DOHH2 (cell line): Measurements from ENCODE around the gene SELENOP.
"Not testable (repeated sequence)": the region's sequence is repeated elsewhere in the genome, so short reads cannot be mapped to it uniquely, and the experiment has no call there.

Experiments
- H3F3A ChIP-seq: fragments of 200-600 bp; sonication (generic), shearing (Covaris generic); 2 replicates; pipeline ENCODE4 v1.6.0; 2016; ENCODE audit warnings: antibody characterized with exemption, mild to moderate bottlenecking; ENCODE audit not compliant: control insufficient read depth, insufficient read depth
- H3K27ac ChIP-seq: fragments of 200-600 bp; sonication (generic); 2 replicates; pipeline ENCODE4 v1.5.1; 2014; ENCODE audit warnings: low read depth, mild to moderate bottlenecking, low read length, moderate library complexity
- H3K27me3 ChIP-seq: fragments of 200-600 bp; sonication (generic); 2 replicates; pipeline ENCODE4 v1.6.1; 2014; ENCODE audit warnings: mild to moderate bottlenecking, low read length, mixed read lengths; ENCODE audit not compliant: control insufficient read depth
- H3K36me3 ChIP-seq: fragments of 200-600 bp; sonication (generic); 2 replicates; pipeline ENCODE4 v1.6.1; 2014; ENCODE audit warnings: mild to moderate bottlenecking, low read length, moderate library complexity, mixed read lengths; ENCODE audit not compliant: control insufficient read depth
- H3K4me1 ChIP-seq: fragments of 200-600 bp; sonication (generic); 2 replicates; pipeline ENCODE4 v1.6.1; 2014; ENCODE audit warnings: mild to moderate bottlenecking, low read length, mixed read lengths; ENCODE audit not compliant: control insufficient read depth
- H3K4me2 ChIP-seq: fragments of 200-600 bp; sonication (generic); 2 replicates; pipeline ENCODE4 v1.6.0; 2014; ENCODE audit warnings: mild to moderate bottlenecking, low read length, moderate library complexity
- H3K4me3 ChIP-seq: fragments of 200-600 bp; sonication (generic); 2 replicates; pipeline ENCODE4 v1.5.1; 2014; ENCODE audit warnings: mild to moderate bottlenecking, low read length, mixed read lengths
- H3K79me2 ChIP-seq: fragments of 200-600 bp; sonication (generic); 2 replicates; pipeline ENCODE4 v1.6.1; 2014; ENCODE audit warnings: mild to moderate bottlenecking, low read length, mixed read lengths; ENCODE audit not compliant: control insufficient read depth
- H3K9me2 ChIP-seq: fragments of 200-600 bp; sonication (generic); replicated peaks from 2 replicates; pipeline ENCODE4 v1.6.1; 2014; ENCODE audit warnings: mild to moderate bottlenecking, low read length, mixed read lengths; ENCODE audit not compliant: control insufficient read depth
- H3K9me3 ChIP-seq: fragments of 200-600 bp; sonication (generic); 2 replicates; pipeline ENCODE4 v1.6.1; 2014; ENCODE audit warnings: antibody characterized with exemption, low read length, mixed read lengths; ENCODE audit not compliant: control insufficient read depth, insufficient read depth
- H4K20me1 ChIP-seq: fragments of 200-600 bp; sonication (generic); 2 replicates; pipeline ENCODE4 v1.6.0; 2014; ENCODE audit warnings: low read depth, mild to moderate bottlenecking, antibody characterized with exemption, low read length, moderate library complexity; ENCODE audit not compliant: control insufficient read depth, insufficient read depth
- EZH2phosphoT487 ChIP-seq: fragments of 200-600 bp; sonication (generic); IDR thresholded peaks from 2 replicates; pipeline ENCODE4 v1.6.1; 2017; ENCODE audit warnings: borderline replicate concordance, mild to moderate bottlenecking, antibody characterized with exemption, low read length, moderate library complexity, mixed read lengths
- TF ChIP-seq, protein P1 (sequence below): fragments of 200-600 bp; sonication (generic); IDR thresholded peaks from one replicate; pipeline ENCODE4 v1.5.1; 2014; ENCODE audit warnings: antibody characterized with exemption, mild to moderate bottlenecking, low read depth, low read length; ENCODE audit not compliant: poor library complexity, severe bottlenecking

Gene SELENOP

DNA sequence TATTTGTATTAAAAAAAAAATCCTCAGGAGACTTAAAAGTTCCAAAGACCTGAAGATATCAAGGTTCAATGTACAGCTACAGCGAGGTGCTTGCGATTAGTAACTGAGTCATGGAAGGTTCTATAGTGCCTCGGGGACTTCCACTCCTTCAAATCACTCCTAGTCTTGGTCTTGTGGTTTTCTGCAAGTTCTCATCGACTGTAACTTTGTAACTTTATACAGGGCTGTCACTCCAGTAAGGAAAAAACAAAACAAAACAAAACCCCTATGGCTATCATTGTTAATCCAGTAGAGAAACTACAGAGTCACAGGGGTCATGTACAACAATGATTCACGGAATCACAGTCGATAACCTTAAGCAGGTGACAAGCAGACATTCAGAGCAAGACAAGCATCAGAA, 39.8 kb upstream of the SELENOP start:
- Histone ChIP-seq H3K27ac (no peak overlapping the region), H3K27me3 (no peaks in the 10 kb centered on the region), H3K36me3 (no peaks in the 10 kb centered on the region), H3K79me2 (no peaks in the 10 kb centered on the region), H3K4me3 (no peak overlapping the region), H3K4me2 (no peak overlapping the region), H3K9me3 (no peaks in the 10 kb centered on the region), H3K4me1 (no peaks in the 10 kb centered on the region), H3K9me2 (no peaks in the 10 kb centered on the region), H4K20me1 (no peaks in the 10 kb centered on the region), H3F3A (no peaks in the 10 kb centered on the region)
- TF ChIP-seq EZH2phosphoT487 = no peak
- TF ChIP-seq, protein P1, sequence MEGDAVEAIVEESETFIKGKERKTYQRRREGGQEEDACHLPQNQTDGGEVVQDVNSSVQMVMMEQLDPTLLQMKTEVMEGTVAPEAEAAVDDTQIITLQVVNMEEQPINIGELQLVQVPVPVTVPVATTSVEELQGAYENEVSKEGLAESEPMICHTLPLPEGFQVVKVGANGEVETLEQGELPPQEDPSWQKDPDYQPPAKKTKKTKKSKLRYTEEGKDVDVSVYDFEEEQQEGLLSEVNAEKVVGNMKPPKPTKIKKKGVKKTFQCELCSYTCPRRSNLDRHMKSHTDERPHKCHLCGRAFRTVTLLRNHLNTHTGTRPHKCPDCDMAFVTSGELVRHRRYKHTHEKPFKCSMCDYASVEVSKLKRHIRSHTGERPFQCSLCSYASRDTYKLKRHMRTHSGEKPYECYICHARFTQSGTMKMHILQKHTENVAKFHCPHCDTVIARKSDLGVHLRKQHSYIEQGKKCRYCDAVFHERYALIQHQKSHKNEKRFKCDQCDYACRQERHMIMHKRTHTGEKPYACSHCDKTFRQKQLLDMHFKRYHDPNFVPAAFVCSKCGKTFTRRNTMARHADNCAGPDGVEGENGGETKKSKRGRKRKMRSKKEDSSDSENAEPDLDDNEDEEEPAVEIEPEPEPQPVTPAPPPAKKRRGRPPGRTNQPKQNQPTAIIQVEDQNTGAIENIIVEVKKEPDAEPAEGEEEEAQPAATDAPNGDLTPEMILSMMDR = no peak

DNA sequence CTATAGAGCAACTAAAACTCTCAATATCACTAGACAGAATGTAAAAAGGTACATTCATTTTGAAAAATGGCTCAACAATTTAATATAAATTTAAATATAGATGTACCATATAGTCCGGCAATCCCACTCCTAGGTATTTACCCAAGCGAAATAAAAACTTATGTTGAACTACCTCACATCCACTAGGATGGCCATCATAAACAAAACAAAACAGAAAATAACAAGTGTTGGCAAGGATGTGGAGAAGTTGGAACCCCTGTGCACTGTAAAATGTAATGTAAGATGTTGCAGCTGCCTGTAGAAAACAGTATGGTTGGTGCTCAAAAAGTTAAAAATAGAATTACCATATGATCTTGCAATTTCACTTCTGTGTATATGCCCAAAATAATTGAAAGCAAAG, 36.9 kb upstream of the SELENOP start:
- no peak for TF ChIP-seq EZH2phosphoT487
- TF ChIP-seq, protein P1 = no peak
- Histone ChIP-seq H3K4me1 (no peaks in the 10 kb centered on the region), H3K9me3 (no peaks in the 10 kb centered on the region), H3K27ac (no peak overlapping the region), H3K36me3 (no peaks in the 10 kb centered on the region), H3K79me2 (no peaks in the 10 kb centered on the region), H3K4me2 (no peak overlapping the region), H3F3A (no peaks in the 10 kb centered on the region), H4K20me1 (no peaks in the 10 kb centered on the region), H3K4me3 (no peak overlapping the region), H3K27me3 (no peaks in the 10 kb centered on the region), H3K9me2 (no peaks in the 10 kb centered on the region)

DNA sequence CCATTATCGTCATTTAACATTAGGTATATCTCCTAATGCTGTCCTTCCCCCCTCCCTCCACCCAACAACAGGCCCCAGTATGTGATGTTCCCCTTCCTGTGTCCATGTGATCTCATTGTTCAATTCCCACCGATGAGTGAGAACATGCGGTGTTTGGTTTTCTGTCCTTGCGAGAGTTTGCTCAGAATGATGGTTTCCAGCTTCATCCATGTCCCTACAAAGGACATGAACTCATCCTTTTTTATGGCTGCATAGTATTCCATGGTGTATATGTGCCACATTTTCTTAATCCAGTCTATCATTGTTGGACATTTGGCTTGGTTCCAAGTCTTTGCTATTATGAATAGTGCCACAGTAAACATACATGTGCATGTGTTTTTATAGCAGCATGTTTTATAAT, 32.7 kb upstream of the SELENOP start:
- H3K27me3 ChIP-seq, H3K79me2 ChIP-seq, H3K36me3 ChIP-seq, H3F3A ChIP-seq, H3K27ac ChIP-seq, H3K4me3 ChIP-seq, H4K20me1 ChIP-seq, H3K4me1 ChIP-seq, H3K4me2 ChIP-seq, H3K9me3 ChIP-seq, H3K9me2 ChIP-seq: not testable (repeated sequence)

DNA sequence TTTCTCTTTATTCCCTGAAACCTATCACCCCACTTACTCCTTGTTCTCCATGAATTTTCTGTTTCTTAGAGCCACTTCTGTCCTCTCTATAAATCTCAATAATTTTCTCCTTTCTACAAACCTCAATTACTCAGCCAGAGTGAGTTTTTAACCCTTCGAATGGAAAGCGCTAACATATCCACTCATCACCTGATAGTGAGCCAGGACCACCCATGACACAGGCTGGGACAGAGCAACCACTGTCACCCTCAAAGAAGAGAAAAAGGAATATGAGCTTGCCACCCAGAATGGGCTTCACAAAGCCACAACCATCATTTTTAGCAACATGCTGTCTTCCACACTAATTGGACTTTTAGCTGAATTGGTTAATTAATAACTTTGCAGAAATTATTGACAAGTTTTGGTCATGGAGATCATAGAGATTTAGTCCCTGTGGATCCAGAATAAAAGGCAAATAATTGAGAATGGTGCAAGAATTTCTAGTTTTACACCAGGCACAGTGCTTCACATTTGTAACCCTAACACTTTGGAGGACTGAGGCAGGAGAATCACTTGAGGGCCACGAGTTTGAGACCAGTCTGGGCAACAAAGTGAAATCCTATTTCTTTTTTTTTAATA, 32.1 kb upstream of the SELENOP start:
- no peaks in the 10 kb centered on the region for H3K9me2 ChIP-seq
- no peaks in the 10 kb centered on the region for H3K36me3 ChIP-seq
- H3K79me2 ChIP-seq = no peaks in the 10 kb centered on the region
- H3K4me3 ChIP-seq = no peak overlapping the region
- no peak overlapping the region for H3K4me2 ChIP-seq
- H3F3A ChIP-seq = no peaks in the 10 kb centered on the region
- no peaks in the 10 kb centered on the region; the same call in 1 of the 2 replicates for H3K27me3 ChIP-seq
- TF ChIP-seq EZH2phosphoT487 = no peak
- TF ChIP-seq, protein P1 = no peak
- H3K9me3 ChIP-seq = no peaks in the 10 kb centered on the region
- no peaks in the 10 kb centered on the region for H4K20me1 ChIP-seq
- no peak overlapping the region for H3K27ac ChIP-seq
- H3K4me1 ChIP-seq = no peaks in the 10 kb centered on the region
